Epithelial cell of esophagus (primary cell): ENCODE results near the gene SLC35B4.

Source experiments
- DNase-seq: peaks from one replicate; pipeline ENCODE4 v3.0.0; 2010; ENCODE audit warnings: low read depth
- H3K4me3 ChIP-seq: 2 replicates; pipeline ENCODE4 v1.5.1; 2011; ENCODE audit warnings: mild to moderate bottlenecking, low read length, control low read depth
- CTCF ChIP-seq: IDR thresholded peaks from 2 replicates; pipeline ENCODE4 v1.5.1; 2011; ENCODE audit warnings: low read depth, mild to moderate bottlenecking, low read length, control low read depth, inconsistent platforms; ENCODE audit not compliant: insufficient read depth; ENCODE audit errors: missing control alignments

SLC35B4 gene

GRCh38 chr7:134320201-134320600 lies 3.5 kb upstream of the SLC35B4 start:
- DNase-seq = no peak
- no peak overlapping the region for H3K4me3 ChIP-seq
- TF ChIP-seq CTCF = no peak

- H3K4me3 ChIP-seq = no peak overlapping the region
- no peak for TF ChIP-seq CTCF
- DNase-seq = no peak
Observed at GRCh38 chr7:134318443-134318842, 1.7 kb upstream of the SLC35B4 start.

- no peak for DNase-seq
- no peak for TF ChIP-seq CTCF
- H3K4me3 ChIP-seq = peak overlapping the region; percentile 82
Observed at GRCh38 chr7:134317434-134317833, 704 bp upstream of the SLC35B4 start.

GRCh38 chr7:134315679-134316538 lies 821 bp downstream of the SLC35B4 start:
- peak; percentile 15 for DNase-seq
- peak overlapping the region; percentile 82 for H3K4me3 ChIP-seq
- no peak for TF ChIP-seq CTCF

GRCh38 chr7:134313543-134313942 lies 3.2 kb downstream of the SLC35B4 start:
- no peak for TF ChIP-seq CTCF
- DNase-seq = no peak
- H3K4me3 ChIP-seq = no peak overlapping the region

- no peak overlapping the region for H3K4me3 ChIP-seq
- DNase-seq = no peak
- TF ChIP-seq CTCF = no peak
Observed at GRCh38 chr7:134312717-134313116, 4.0 kb downstream of the SLC35B4 start.

GRCh38 chr7:134311807-134312206 lies 4.9 kb downstream of the SLC35B4 start:
- DNase-seq = no peak
- no peak for TF ChIP-seq CTCF
- no peak overlapping the region for H3K4me3 ChIP-seq
